Measurements from ENCODE around the gene CNPY1.

DNA sequence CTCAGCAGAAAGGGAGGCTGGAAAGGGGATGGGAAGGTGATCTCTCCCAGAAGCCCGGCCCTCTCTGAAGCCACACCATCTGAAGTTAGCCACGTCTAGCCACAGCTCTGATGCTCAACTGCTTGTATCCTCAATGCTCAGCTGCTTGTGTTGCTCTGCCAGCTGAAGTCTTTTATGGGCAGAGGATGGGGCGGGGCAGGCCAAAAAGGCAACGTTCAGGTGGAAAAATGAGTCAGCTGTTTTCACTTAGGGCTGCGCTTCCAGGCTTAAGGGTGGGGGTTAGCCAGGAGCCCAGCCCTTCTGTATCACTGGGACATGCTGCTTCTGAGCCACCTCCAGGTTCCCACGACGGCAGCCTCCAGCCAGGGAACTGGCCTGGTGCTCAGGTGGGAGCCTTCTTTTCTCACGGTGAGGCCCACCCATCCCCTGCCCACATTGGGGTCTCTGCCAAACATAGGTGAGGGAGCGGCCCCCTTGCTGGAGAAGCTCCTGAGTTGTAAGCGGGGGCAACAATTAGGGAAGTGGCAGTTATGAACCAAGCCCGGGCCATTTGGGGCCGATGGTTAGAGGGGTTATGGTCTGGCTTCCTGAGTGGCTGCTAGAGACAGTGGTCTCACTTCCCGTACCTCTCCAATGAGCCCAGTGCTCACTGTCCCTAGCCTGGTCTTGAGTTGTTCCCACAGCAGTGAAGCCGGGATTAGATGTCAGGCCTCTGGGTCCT is 44.9 kb upstream of the CNPY1 start:
- TF ChIP-seq, protein P1, sequence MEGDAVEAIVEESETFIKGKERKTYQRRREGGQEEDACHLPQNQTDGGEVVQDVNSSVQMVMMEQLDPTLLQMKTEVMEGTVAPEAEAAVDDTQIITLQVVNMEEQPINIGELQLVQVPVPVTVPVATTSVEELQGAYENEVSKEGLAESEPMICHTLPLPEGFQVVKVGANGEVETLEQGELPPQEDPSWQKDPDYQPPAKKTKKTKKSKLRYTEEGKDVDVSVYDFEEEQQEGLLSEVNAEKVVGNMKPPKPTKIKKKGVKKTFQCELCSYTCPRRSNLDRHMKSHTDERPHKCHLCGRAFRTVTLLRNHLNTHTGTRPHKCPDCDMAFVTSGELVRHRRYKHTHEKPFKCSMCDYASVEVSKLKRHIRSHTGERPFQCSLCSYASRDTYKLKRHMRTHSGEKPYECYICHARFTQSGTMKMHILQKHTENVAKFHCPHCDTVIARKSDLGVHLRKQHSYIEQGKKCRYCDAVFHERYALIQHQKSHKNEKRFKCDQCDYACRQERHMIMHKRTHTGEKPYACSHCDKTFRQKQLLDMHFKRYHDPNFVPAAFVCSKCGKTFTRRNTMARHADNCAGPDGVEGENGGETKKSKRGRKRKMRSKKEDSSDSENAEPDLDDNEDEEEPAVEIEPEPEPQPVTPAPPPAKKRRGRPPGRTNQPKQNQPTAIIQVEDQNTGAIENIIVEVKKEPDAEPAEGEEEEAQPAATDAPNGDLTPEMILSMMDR (IDR thresholded peaks at IDR 0.05), result no peak
- no peak for TF ChIP-seq POLR2AphosphoS5 (IDR thresholded peaks at IDR 0.05)

All from stomach (tissue), 4 donors.